ENCODE results near the gene RTN3.
"Not testable (repeated sequence)": the region's sequence is repeated elsewhere in the genome, so short reads cannot be mapped to it uniquely, and the experiment has no call there.

The RTN3 gene

GRCh38 chr11:63681321-63682065 is at the start of gene RTN3:
RTN3 (plus strand) TSS chr11:63681500; CDS start chr11:63681637, 137 bp downstream.
- no peak for TF ChIP-seq CTCF (IDR thresholded peaks at IDR 0.05; ENCODE audit: low read depth, low read length)
- peak; percentile 98 to 99 for DNase-seq (ENCODE audit: low read depth in 2 of 2)
- H3K4me3 ChIP-seq (replicated peaks in 1 of 2; ENCODE audit: low read depth in 2 of 2, low read length in 2 of 2) = peak within 1 kb of the TSS; percentile 96 to 97

- peak; percentile 68 to 79 for DNase-seq (ENCODE audit: low read depth in 2 of 2)
- TF ChIP-seq CTCF (IDR thresholded peaks at IDR 0.05; ENCODE audit: low read depth, low read length) = peak; percentile 74
- H3K4me3 ChIP-seq (replicated peaks in 1 of 2; ENCODE audit: low read depth in 2 of 2, low read length in 2 of 2) = no peak overlapping the region
These were observed 45.4 kb upstream of the RTN3 start for GRCh38 chr11:63635762-63636465.

- H3K4me3 ChIP-seq (replicated peaks in 1 of 2; ENCODE audit: low read depth in 2 of 2, low read length in 2 of 2) = not testable (repeated sequence)
These were observed 42.9 kb upstream of the RTN3 start for GRCh38 chr11:63638436-63638835.

GRCh38 chr11:63639199-63639832 is 42.0 kb upstream of the RTN3 start:
- peak; percentile 55 to 64 for DNase-seq (ENCODE audit: low read depth in 2 of 2)
- no peak overlapping the region for H3K4me3 ChIP-seq (replicated peaks in 1 of 2; ENCODE audit: low read depth in 2 of 2, low read length in 2 of 2)
- peak; percentile 22 for TF ChIP-seq CTCF (IDR thresholded peaks at IDR 0.05; ENCODE audit: low read depth, low read length)

More at GRCh38 chr11:63638436-63638835, 42.9 kb upstream of the RTN3 start:
- DNase-seq (ENCODE audit: low read depth in 2 of 2) = not testable (repeated sequence)

GRCh38 chr11:63641727-63642126 is 39.6 kb upstream of the RTN3 start:
- no peak for TF ChIP-seq CTCF (IDR thresholded peaks at IDR 0.05; ENCODE audit: low read depth, low read length)
- peak; percentile 11 to 58 for DNase-seq (ENCODE audit: low read depth in 2 of 2)

GRCh38 chr11:63643205-63643604 is 38.1 kb upstream of the RTN3 start:
- TF ChIP-seq CTCF (IDR thresholded peaks at IDR 0.05; ENCODE audit: low read depth, low read length) = no peak
- H3K4me3 ChIP-seq (replicated peaks in 1 of 2; ENCODE audit: low read depth in 2 of 2, low read length in 2 of 2) = no peak overlapping the region
- DNase-seq (ENCODE audit: low read depth in 2 of 2) = no peak

More at GRCh38 chr11:63641727-63642126, 39.6 kb upstream of the RTN3 start:
- H3K4me3 ChIP-seq (replicated peaks in 1 of 2; ENCODE audit: low read depth in 2 of 2, low read length in 2 of 2) = no peak overlapping the region

GRCh38 chr11:63652671-63653070 is 28.6 kb upstream of the RTN3 start:
- no peak for TF ChIP-seq CTCF (IDR thresholded peaks at IDR 0.05; ENCODE audit: low read depth, low read length)
- no peak for DNase-seq (ENCODE audit: low read depth in 2 of 2)
- no peak overlapping the region for H3K4me3 ChIP-seq (replicated peaks in 1 of 2; ENCODE audit: low read depth in 2 of 2, low read length in 2 of 2)

Data from cardiac fibroblast (primary cell).